Activated naive CD4-positive, alpha-beta T cell treated with anti-CD3 and anti-CD28 coated beads, Interleukin-2, amount 50 U/mL, for 72 hours (primary cell): Measurements from ENCODE around the gene HOXD11. TPM values are rescaled to one million over a fixed set of nuclear protein-coding genes. Genes with fewer than 3 reads are reported as not detected.

Source experiments
- ATAC-seq, 2 donors: fragments of 150-1000 bp; cut with Tn5 transposase; 2 replicates each; pipeline ENCODE4 v1.10.0; 2021; ENCODE audit warnings: mild to moderate bottlenecking in 2 of 2, moderate library complexity in 2 of 2
- DNase-seq, 2 donors: peaks; one replicate each; pipeline ENCODE4 v3.0.0; 2021 to 2022; ENCODE audit warnings: low spot score in 2 of 2
- H3K27ac Mint-ChIP-seq, 2 donors: one replicate each; pipeline ENCODE4 v1.8.0; 2022; ENCODE audit warnings: mild to moderate bottlenecking in 2 of 2, mixed read lengths in 2 of 2
- H3K36me3 Mint-ChIP-seq, 2 donors: one replicate each; pipeline ENCODE4 v1.8.0; 2022; ENCODE audit warnings: mixed read lengths in 2 of 2
- H3K9me3 Mint-ChIP-seq, 2 donors: one replicate each; pipeline ENCODE4 v1.8.0; 2022; ENCODE audit warnings: mixed read lengths in 2 of 2
- total RNA-seq, 2 donors: library from RNA; stranded (reverse); gene quantifications; one replicate each; pipeline ENCODE4 v1.2.3, GENCODE V29; 2022

Gene HOXD11
- total RNA-seq, 2 donors from 2014 or later: not detected

GRCh38 chr2:176140513-176141317 lies 33.6 kb downstream of the HOXD11 start:
- Mint-ChIP-seq H3K36me3 (peaks cover 18 to 29% of the 10 kb centered on the region in 2 donors), H3K27ac (peak overlapping the region in 1 of 2 donors; percentile 23), H3K9me3 (peaks cover 0 to 3% of the 10 kb centered on the region in 2 donors)
- peak; percentile 82 to 95 for ATAC-seq
- peak in 1 of 2 donors; percentile 83 for DNase-seq

DNA sequence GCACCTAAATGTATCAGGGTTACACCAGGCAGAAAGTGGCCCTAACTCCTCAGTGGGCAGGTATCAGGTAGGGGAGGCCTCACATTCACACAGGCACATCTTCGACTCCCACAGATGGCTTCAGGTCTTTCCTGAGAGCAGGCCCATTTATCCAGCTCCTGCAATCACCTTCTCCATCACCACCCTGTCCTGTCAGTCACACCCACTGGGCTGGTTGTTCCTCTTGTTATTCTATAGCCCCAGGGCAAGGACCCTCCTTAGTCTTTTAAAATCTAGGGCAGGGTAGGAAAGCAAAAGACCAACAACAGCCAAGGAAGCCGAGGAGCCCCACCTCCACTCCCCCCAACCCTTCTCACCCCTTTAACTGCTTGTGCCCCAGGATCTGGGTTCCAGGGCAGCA lies 35.2 kb downstream of the HOXD11 start:
- Mint-ChIP-seq H3K9me3 (peaks cover 0 to 3% of the 10 kb centered on the region in 2 donors), H3K27ac (no peak overlapping the region), H3K36me3 (peaks cover 17 to 33% of the 10 kb centered on the region in 2 donors)
- no peak for ATAC-seq
- no peak for DNase-seq

GRCh38 chr2:176145085-176145969 lies 38.2 kb downstream of the HOXD11 start:
- no peaks in the 10 kb centered on the region for H3K9me3 Mint-ChIP-seq
- ATAC-seq: no peak
- no peak for DNase-seq
- peaks cover 0 to 27% of the 10 kb centered on the region in 2 donors for H3K36me3 Mint-ChIP-seq
- no peak overlapping the region for H3K27ac Mint-ChIP-seq

DNA sequence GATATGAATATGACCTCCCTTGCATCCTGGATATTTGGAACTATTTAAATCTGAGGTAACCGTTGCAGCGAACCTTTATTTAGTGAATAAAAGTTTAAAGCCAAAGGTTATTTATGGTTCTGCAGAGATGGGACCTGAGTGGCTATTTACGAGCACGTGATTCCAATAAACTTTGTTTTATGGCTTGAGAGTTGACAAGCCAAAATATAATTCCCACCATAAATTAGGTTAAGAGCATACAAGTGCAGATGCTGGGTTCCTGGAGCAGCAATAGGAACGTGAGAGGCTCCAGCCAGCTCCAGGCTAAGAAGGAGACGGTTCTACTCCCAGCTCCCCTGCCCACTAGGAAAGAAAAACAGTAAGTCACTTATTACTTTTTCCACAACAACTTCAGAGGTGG lies 39.0 kb downstream of the HOXD11 start:
- H3K27ac Mint-ChIP-seq: no peak overlapping the region
- DNase-seq: no peak
- no peaks in the 10 kb centered on the region for H3K9me3 Mint-ChIP-seq
- no peak for ATAC-seq
- peaks cover 0 to 30% of the 10 kb centered on the region in 2 donors for H3K36me3 Mint-ChIP-seq

DNA sequence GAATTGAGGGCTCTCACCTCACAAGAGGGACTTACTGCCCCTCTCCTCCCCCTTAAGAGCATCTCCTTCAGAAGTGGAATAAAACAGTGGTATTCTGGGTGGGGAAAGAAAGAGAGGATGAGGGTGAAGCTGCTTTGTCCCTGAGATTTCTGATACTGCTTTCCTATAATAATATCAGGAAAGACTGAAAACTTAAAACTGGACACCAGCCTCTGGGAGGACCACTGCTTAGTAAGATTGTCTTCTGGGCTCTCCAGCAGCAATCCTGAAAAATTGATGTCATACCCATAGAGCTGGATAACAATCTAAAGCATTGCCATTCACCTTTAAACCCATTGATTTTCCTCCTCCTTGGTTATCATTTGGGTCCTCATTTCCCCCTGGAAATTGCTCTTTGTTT lies 39.6 kb downstream of the HOXD11 start:
- ATAC-seq (no peak), DNase-seq (no peak)
- no peak overlapping the region for H3K27ac Mint-ChIP-seq
- H3K9me3 Mint-ChIP-seq: no peaks in the 10 kb centered on the region
- H3K36me3 Mint-ChIP-seq: peaks cover 0 to 25% of the 10 kb centered on the region in 2 donors

GRCh38 chr2:176147210-176147799 lies 40.2 kb downstream of the HOXD11 start:
- Mint-ChIP-seq H3K9me3 (no peaks in the 10 kb centered on the region), H3K27ac (no peak overlapping the region), H3K36me3 (peaks cover 0 to 25% of the 10 kb centered on the region in 2 donors)
- no peak for DNase-seq
- ATAC-seq: no peak

GRCh38 chr2:176147800-176148496 lies 40.9 kb downstream of the HOXD11 start:
- no peak for ATAC-seq
- H3K27ac Mint-ChIP-seq: no peak overlapping the region
- H3K36me3 Mint-ChIP-seq: peaks cover 0 to 25% of the 10 kb centered on the region in 2 donors
- DNase-seq: no peak
- no peaks in the 10 kb centered on the region for H3K9me3 Mint-ChIP-seq

GRCh38 chr2:176148751-176149421 lies 41.8 kb downstream of the HOXD11 start:
- ATAC-seq (no peak), DNase-seq (no peak)
- H3K36me3 Mint-ChIP-seq: peaks cover 0 to 25% of the 10 kb centered on the region in 2 donors
- H3K27ac Mint-ChIP-seq: no peak overlapping the region
- no peaks in the 10 kb centered on the region for H3K9me3 Mint-ChIP-seq

- peaks cover 0 to 25% of the 10 kb centered on the region in 2 donors for H3K36me3 Mint-ChIP-seq
- DNase-seq: no peak
- no peaks in the 10 kb centered on the region for H3K9me3 Mint-ChIP-seq
- no peak overlapping the region for H3K27ac Mint-ChIP-seq
- ATAC-seq: no peak
Observed at GRCh38 chr2:176149481-176149938, 42.4 kb downstream of the HOXD11 start.

DNA sequence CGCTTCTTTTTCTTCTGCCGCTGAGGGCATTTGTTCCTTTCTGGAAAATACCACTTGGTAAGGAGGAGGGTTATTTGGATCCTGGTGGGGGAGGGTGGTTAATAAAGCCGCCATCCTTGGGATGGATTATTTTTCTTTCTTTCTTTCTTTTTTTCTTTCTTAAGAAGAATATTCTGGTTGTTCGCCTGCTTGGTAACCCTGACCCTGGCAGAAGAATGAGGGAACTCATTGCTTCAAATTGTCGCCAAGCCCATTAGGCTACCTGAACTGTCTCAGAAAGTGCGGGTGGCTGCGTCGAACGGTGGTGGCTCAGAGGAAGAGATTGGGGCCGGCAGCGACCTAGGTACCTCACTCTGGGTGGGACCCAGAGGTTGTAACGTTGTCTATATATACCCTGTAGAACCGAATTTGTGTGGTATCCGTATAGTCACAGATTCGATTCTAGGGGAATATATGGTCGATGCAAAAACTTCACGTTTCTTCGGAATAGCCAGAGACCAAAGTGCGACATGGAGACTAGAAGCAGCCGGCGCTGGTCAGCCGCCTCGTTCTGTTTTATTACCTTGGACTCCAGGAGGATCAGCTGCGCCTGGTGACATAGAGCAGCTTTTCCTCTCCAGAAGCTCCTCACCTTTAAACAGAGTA lies 43.0 kb downstream of the HOXD11 start:
- Mint-ChIP-seq H3K36me3 (peaks cover 0 to 25% of the 10 kb centered on the region in 2 donors), H3K27ac (no peak overlapping the region), H3K9me3 (no peaks in the 10 kb centered on the region)
- DNase-seq (no peak), ATAC-seq (no peak)

GRCh38 chr2:176150584-176151441 lies 43.7 kb downstream of the HOXD11 start:
- Mint-ChIP-seq H3K9me3 (no peaks in the 10 kb centered on the region), H3K36me3 (peaks cover 0 to 25% of the 10 kb centered on the region in 2 donors), H3K27ac (no peak overlapping the region)
- DNase-seq (no peak), ATAC-seq (no peak)

DNA sequence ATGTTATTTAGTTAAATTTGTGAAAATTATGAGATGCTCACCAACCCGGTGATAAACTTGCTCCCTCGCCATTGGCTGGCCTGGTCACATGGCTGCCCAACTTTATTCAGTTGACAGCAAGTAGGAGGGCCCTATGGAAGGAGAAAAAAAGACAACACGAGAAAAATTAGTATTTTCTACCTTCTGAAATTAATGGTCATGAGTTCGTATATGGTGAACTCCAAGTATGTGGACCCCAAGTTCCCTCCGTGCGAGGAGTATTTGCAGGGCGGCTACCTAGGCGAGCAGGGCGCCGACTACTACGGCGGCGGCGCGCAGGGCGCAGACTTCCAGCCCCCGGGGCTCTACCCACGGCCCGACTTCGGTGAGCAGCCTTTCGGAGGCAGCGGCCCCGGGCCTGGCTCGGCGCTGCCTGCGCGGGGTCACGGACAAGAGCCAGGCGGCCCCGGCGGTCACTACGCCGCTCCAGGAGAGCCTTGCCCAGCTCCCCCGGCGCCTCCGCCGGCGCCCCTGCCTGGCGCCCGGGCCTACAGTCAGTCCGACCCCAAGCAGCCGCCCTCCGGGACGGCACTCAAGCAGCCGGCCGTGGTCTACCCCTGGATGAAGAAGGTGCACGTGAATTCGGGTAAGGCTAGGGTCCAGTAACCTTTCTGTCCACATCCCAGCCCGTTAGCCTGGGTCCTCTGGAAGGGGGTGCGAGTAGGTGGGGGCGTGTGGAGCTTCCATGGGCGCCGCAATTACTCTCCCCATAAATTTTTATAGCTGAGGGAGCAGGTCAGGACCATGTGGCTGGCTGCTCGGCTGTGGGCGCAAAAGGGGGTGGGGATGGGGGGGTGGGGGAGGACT lies 44.6 kb downstream of the HOXD11 start, which contains the start of gene HOXD4:
Gene HOXD4, plus strand, starts transcription at position 109 of the 846 bp plus-strand sequence. Its CDS starts 84 bp downstream, at position 193.
- H3K27ac Mint-ChIP-seq: no peak within 1 kb of the TSS
- H3K36me3 Mint-ChIP-seq: peaks cover 0 to 25% of the 10 kb centered on the region in 2 donors
- DNase-seq (no peak), ATAC-seq (no peak)
- H3K9me3 Mint-ChIP-seq: no peaks in the 10 kb centered on the region

GRCh38 chr2:176152350-176153181 lies 45.5 kb downstream of the HOXD11 start:
- H3K27ac Mint-ChIP-seq: no peak overlapping the region
- H3K36me3 Mint-ChIP-seq: peaks cover 0 to 22% of the 10 kb centered on the region in 2 donors
- H3K9me3 Mint-ChIP-seq: no peaks in the 10 kb centered on the region
- ATAC-seq (no peak), DNase-seq (no peak)
